ENCODE results near the gene KCNJ18.
"Not testable (repeated sequence)": the region's sequence is repeated elsewhere in the genome, so short reads cannot be mapped to it uniquely, and the experiment has no call there.

Gene KCNJ18

GRCh38 chr17:21724216-21725006 lies 32.1 kb downstream of the KCNJ18 start:
- H2BK15ac ChIP-seq (ENCODE audit: low read length); H3K36me3 ChIP-seq (replicated peaks in 1 of 2; ENCODE audit: control insufficient read depth in 2 of 2, insufficient read depth in 2 of 2, low read length in 2 of 2); H2BK12ac ChIP-seq (ENCODE audit: low read length); H3K9ac ChIP-seq (ENCODE audit: low read depth, low read length, poor library complexity); H3K4ac ChIP-seq (ENCODE audit: low read length); H2AK5ac ChIP-seq (ENCODE audit: low read depth, low read length); DNase-seq (ENCODE audit: low spot score); H3K27ac ChIP-seq (replicated peaks; ENCODE audit: low read length); H3K23ac ChIP-seq (ENCODE audit: low read depth, low read length, poor library complexity); H2BK120ac ChIP-seq (ENCODE audit: low read depth, low read length); H3K18ac ChIP-seq (ENCODE audit: low read length); H3K4me1 ChIP-seq (ENCODE audit: control insufficient read depth in 2 of 2, insufficient read depth in 1 of 2, low read depth in 1 of 2, low read length in 2 of 2); H3K9me3 ChIP-seq (replicated peaks in 1 of 2; ENCODE audit: control insufficient read depth in 2 of 2, insufficient read depth in 1 of 2, low read depth in 1 of 2, low read length in 2 of 2); H3K4me3 ChIP-seq (ENCODE audit: low read length in 2 of 2); H3K79me1 ChIP-seq (ENCODE audit: low read depth, low read length); H4K8ac ChIP-seq (ENCODE audit: low read depth, low read length); H2AFZ ChIP-seq (ENCODE audit: low read length); H2BK5ac ChIP-seq (ENCODE audit: low read length); H3K27me3 ChIP-seq (ENCODE audit: control insufficient read depth in 3 of 3, insufficient read depth in 3 of 3, low read depth in 1 of 3, low read length in 3 of 3); H3K14ac ChIP-seq (ENCODE audit: low read length); H4K91ac ChIP-seq (ENCODE audit: low read depth, low read length, poor library complexity); H3K4me2 ChIP-seq (ENCODE audit: insufficient read depth, low read length, poor library complexity, severe bottlenecking): not testable (repeated sequence)
- WGBS, 2 donors (ENCODE audit: extremely low coverage in 2 of 2, insufficient read length in 2 of 2, insufficient replicate concordance in 1 of 2): no CpG with 5 or more reads among the region's 6 CpGs

DNA sequence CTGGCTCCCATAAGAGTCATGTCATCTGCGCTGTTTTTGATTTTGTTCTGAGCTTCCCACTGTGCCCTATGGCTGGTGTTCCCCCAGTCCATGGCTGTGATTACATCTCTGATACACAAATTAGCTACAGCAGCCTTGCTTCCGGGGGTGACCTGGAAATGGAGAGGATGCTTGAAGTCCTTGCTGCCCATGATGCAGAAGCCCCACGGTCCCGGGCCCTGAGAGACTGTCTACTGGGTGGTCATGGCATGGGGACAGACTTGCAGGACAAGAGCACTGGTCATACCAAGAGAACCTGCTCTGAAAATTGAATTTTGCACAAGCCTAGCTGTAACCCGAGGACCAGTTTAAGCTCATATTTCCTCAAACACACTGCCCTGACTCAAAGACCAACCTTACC lies 38.8 kb downstream of the KCNJ18 start:
- DNase-seq (ENCODE audit: low spot score); H3K4me2 ChIP-seq (ENCODE audit: insufficient read depth, low read length, poor library complexity, severe bottlenecking); H3K9me3 ChIP-seq (replicated peaks in 1 of 2; ENCODE audit: control insufficient read depth in 2 of 2, insufficient read depth in 1 of 2, low read depth in 1 of 2, low read length in 2 of 2); H3K4me1 ChIP-seq (ENCODE audit: control insufficient read depth in 2 of 2, insufficient read depth in 1 of 2, low read depth in 1 of 2, low read length in 2 of 2); H3K4ac ChIP-seq (ENCODE audit: low read length); H4K8ac ChIP-seq (ENCODE audit: low read depth, low read length); H2BK12ac ChIP-seq (ENCODE audit: low read length); H2AFZ ChIP-seq (ENCODE audit: low read length); H3K23ac ChIP-seq (ENCODE audit: low read depth, low read length, poor library complexity); H2AK5ac ChIP-seq (ENCODE audit: low read depth, low read length); H3K27ac ChIP-seq (replicated peaks; ENCODE audit: low read length); H3K18ac ChIP-seq (ENCODE audit: low read length); H2BK15ac ChIP-seq (ENCODE audit: low read length); H2BK120ac ChIP-seq (ENCODE audit: low read depth, low read length); H3K36me3 ChIP-seq (replicated peaks in 1 of 2; ENCODE audit: control insufficient read depth in 2 of 2, insufficient read depth in 2 of 2, low read length in 2 of 2); H2BK5ac ChIP-seq (ENCODE audit: low read length); H3K14ac ChIP-seq (ENCODE audit: low read length); H4K91ac ChIP-seq (ENCODE audit: low read depth, low read length, poor library complexity); H3K79me1 ChIP-seq (ENCODE audit: low read depth, low read length); H3K27me3 ChIP-seq (ENCODE audit: control insufficient read depth in 3 of 3, insufficient read depth in 3 of 3, low read depth in 1 of 3, low read length in 3 of 3); H3K9ac ChIP-seq (ENCODE audit: low read depth, low read length, poor library complexity); H3K4me3 ChIP-seq (ENCODE audit: low read length in 2 of 2): not testable (repeated sequence)
- WGBS, 2 donors (ENCODE audit: extremely low coverage in 2 of 2, insufficient read length in 2 of 2, insufficient replicate concordance in 1 of 2): no CpG with 5 or more reads among the region's 5 CpGs

DNA sequence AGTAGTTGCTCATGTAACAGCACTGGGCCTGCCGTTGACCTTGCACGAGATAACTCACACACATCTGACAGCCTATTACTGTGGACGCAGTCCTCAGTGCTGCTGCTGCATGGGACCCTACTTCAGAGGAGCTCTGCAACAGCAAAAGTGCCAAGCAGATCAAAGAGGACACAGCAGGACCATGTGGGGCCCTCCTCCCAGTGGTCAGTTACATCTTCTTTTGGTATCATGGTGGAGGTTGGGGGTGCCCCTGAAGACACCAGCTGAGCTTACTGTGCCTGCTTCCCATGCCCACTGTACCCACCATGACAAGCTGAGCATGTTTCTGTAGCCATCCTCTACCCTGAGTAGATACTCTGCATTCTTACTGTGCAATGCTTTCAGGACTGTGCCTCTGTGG lies 41.6 kb downstream of the KCNJ18 start:
- H3K18ac ChIP-seq (ENCODE audit: low read length); H4K91ac ChIP-seq (ENCODE audit: low read depth, low read length, poor library complexity); H3K9ac ChIP-seq (ENCODE audit: low read depth, low read length, poor library complexity); H3K9me3 ChIP-seq (replicated peaks in 1 of 2; ENCODE audit: control insufficient read depth in 2 of 2, insufficient read depth in 1 of 2, low read depth in 1 of 2, low read length in 2 of 2); H2BK120ac ChIP-seq (ENCODE audit: low read depth, low read length); H4K8ac ChIP-seq (ENCODE audit: low read depth, low read length); H3K36me3 ChIP-seq (replicated peaks in 1 of 2; ENCODE audit: control insufficient read depth in 2 of 2, insufficient read depth in 2 of 2, low read length in 2 of 2); H2BK5ac ChIP-seq (ENCODE audit: low read length); H3K4me3 ChIP-seq (ENCODE audit: low read length in 2 of 2); H3K4me1 ChIP-seq (ENCODE audit: control insufficient read depth in 2 of 2, insufficient read depth in 1 of 2, low read depth in 1 of 2, low read length in 2 of 2); H2AFZ ChIP-seq (ENCODE audit: low read length); DNase-seq (ENCODE audit: low spot score); H3K4ac ChIP-seq (ENCODE audit: low read length); H3K14ac ChIP-seq (ENCODE audit: low read length); H3K79me1 ChIP-seq (ENCODE audit: low read depth, low read length); H3K23ac ChIP-seq (ENCODE audit: low read depth, low read length, poor library complexity); H2AK5ac ChIP-seq (ENCODE audit: low read depth, low read length); H2BK15ac ChIP-seq (ENCODE audit: low read length); H3K4me2 ChIP-seq (ENCODE audit: insufficient read depth, low read length, poor library complexity, severe bottlenecking); H2BK12ac ChIP-seq (ENCODE audit: low read length); H3K27me3 ChIP-seq (ENCODE audit: control insufficient read depth in 3 of 3, insufficient read depth in 3 of 3, low read depth in 1 of 3, low read length in 3 of 3); H3K27ac ChIP-seq (replicated peaks; ENCODE audit: low read length): not testable (repeated sequence)
- WGBS, 2 donors (ENCODE audit: extremely low coverage in 2 of 2, insufficient read length in 2 of 2, insufficient replicate concordance in 1 of 2): no CpG with 5 or more reads among the region's 3 CpGs

DNA sequence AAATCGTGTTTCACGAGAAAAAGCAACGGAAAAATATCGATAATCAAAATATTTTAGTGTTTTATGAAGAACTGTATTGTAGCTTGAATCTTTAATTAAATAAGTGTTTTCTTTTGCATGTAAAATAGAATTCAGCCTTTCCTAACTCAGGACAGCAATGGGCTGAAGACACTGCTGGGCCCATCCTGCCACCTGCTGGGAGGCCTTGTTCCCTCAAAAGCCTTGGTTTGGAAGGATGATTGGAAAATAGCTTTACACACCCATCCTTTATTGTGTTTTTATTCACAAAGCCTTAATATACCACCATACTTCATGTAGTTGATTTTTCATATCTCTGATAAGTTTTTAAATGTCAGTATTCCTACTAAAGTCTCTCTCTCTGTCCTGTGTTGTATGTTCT lies 43.5 kb downstream of the KCNJ18 start:
- not testable (repeated sequence) for H3K27ac ChIP-seq (replicated peaks; ENCODE audit: low read length); H3K4ac ChIP-seq (ENCODE audit: low read length); H2BK12ac ChIP-seq (ENCODE audit: low read length); H3K14ac ChIP-seq (ENCODE audit: low read length); H3K9me3 ChIP-seq (replicated peaks in 1 of 2; ENCODE audit: control insufficient read depth in 2 of 2, insufficient read depth in 1 of 2, low read depth in 1 of 2, low read length in 2 of 2); H4K91ac ChIP-seq (ENCODE audit: low read depth, low read length, poor library complexity); H2BK5ac ChIP-seq (ENCODE audit: low read length); H3K27me3 ChIP-seq (ENCODE audit: control insufficient read depth in 3 of 3, insufficient read depth in 3 of 3, low read depth in 1 of 3, low read length in 3 of 3); H3K4me1 ChIP-seq (ENCODE audit: control insufficient read depth in 2 of 2, insufficient read depth in 1 of 2, low read depth in 1 of 2, low read length in 2 of 2); H2AFZ ChIP-seq (ENCODE audit: low read length); H3K23ac ChIP-seq (ENCODE audit: low read depth, low read length, poor library complexity); H3K18ac ChIP-seq (ENCODE audit: low read length); H3K4me2 ChIP-seq (ENCODE audit: insufficient read depth, low read length, poor library complexity, severe bottlenecking); H3K36me3 ChIP-seq (replicated peaks in 1 of 2; ENCODE audit: control insufficient read depth in 2 of 2, insufficient read depth in 2 of 2, low read length in 2 of 2); H2BK15ac ChIP-seq (ENCODE audit: low read length); H2AK5ac ChIP-seq (ENCODE audit: low read depth, low read length); H4K8ac ChIP-seq (ENCODE audit: low read depth, low read length); H3K4me3 ChIP-seq (ENCODE audit: low read length in 2 of 2); H2BK120ac ChIP-seq (ENCODE audit: low read depth, low read length); H3K9ac ChIP-seq (ENCODE audit: low read depth, low read length, poor library complexity); H3K79me1 ChIP-seq (ENCODE audit: low read depth, low read length); DNase-seq (ENCODE audit: low spot score)
- no CpG with 5 or more reads among the region's 4 CpGs for WGBS, 2 donors (ENCODE audit: extremely low coverage in 2 of 2, insufficient read length in 2 of 2, insufficient replicate concordance in 1 of 2)
